OCI-LY1 (cell line): Measurements from ENCODE around the gene FOXJ3.

ENCODE experiments used
- H2AFZ ChIP-seq: fragments of 200-600 bp; sonication (generic), shearing (Covaris generic); 2 replicates; pipeline ENCODE4 v1.6.0; 2014; ENCODE audit warnings: antibody characterized with exemption, mild to moderate bottlenecking, low read length
- H3F3A ChIP-seq: fragments of 200-600 bp; sonication (generic), shearing (Covaris generic); 2 replicates; pipeline ENCODE4 v1.6.0; 2014; ENCODE audit warnings: mild to moderate bottlenecking, antibody characterized with exemption, low read length, moderate library complexity; ENCODE audit not compliant: insufficient read depth
- H3K27ac ChIP-seq: fragments of 200-600 bp; sonication (generic); 2 replicates; pipeline ENCODE4 v1.5.1; 2014; ENCODE audit warnings: low read length, mixed run types, mild to moderate bottlenecking, low read depth; ENCODE audit not compliant: poor library complexity, severe bottlenecking
- H3K27me3 ChIP-seq: fragments of 200-600 bp; sonication (generic); 2 replicates; pipeline ENCODE4 v1.6.0; 2014; ENCODE audit warnings: antibody characterized with exemption, mild to moderate bottlenecking, low read length, moderate library complexity; ENCODE audit not compliant: insufficient read depth
- H3K36me3 ChIP-seq: fragments of 200-600 bp; sonication (generic); 2 replicates; pipeline ENCODE4 v1.6.1; 2014; ENCODE audit warnings: mild to moderate bottlenecking, antibody characterized with exemption, low read length, moderate library complexity, mixed read lengths; ENCODE audit not compliant: insufficient read depth
- H3K4me1 ChIP-seq: fragments of 200-600 bp; sonication (generic); 2 replicates; pipeline ENCODE4 v1.5.1; 2014; ENCODE audit warnings: mild to moderate bottlenecking, low read length, moderate library complexity; ENCODE audit not compliant: insufficient read depth, severe bottlenecking
- H3K4me2 ChIP-seq: fragments of 200-600 bp; sonication (generic), shearing (Covaris generic); 2 replicates; pipeline ENCODE4 v1.6.1; 2014; ENCODE audit warnings: low read length
- H3K4me3 ChIP-seq: fragments of 200-600 bp; sonication (generic); 2 replicates; pipeline ENCODE4 v1.5.1; 2014; ENCODE audit warnings: low read length, low read depth, mild to moderate bottlenecking, mixed read lengths; ENCODE audit not compliant: poor library complexity, severe bottlenecking
- H3K79me2 ChIP-seq: fragments of 200-600 bp; shearing (Covaris generic); 2 replicates; pipeline ENCODE4 v1.6.1; 2016; ENCODE audit warnings: mixed run types, low read length, mixed read lengths; ENCODE audit not compliant: insufficient read depth
- H3K9ac ChIP-seq: fragments of 200-600 bp; sonication (generic), shearing (Covaris generic); 2 replicates; pipeline ENCODE4 v1.6.1; 2014; ENCODE audit warnings: mild to moderate bottlenecking, low read length, mixed read lengths
- H3K9me2 ChIP-seq: fragments of 200-600 bp; sonication (generic), shearing (Covaris generic); 2 replicates; pipeline ENCODE4 v1.6.1; 2014; ENCODE audit warnings: low read depth, mild to moderate bottlenecking, low read length, mixed read lengths
- H3K9me3 ChIP-seq: fragments of 200-600 bp; shearing (Covaris generic); 2 replicates; pipeline ENCODE4 v1.6.1; 2014; ENCODE audit warnings: low read length, mixed read lengths
- H4K20me1 ChIP-seq: fragments of 200-600 bp; sonication (generic), shearing (Covaris generic); 2 replicates; pipeline ENCODE4 v1.6.0; 2016; ENCODE audit warnings: mild to moderate bottlenecking, low read length; ENCODE audit not compliant: insufficient read depth
- CTCF ChIP-seq: fragments of 200-600 bp; sonication (generic), shearing (Covaris generic); IDR thresholded peaks from 2 replicates; pipeline ENCODE4 v1.5.1; 2017; ENCODE audit warnings: mild to moderate bottlenecking, antibody characterized with exemption, low read length, moderate library complexity, mixed read lengths
- EZH2 ChIP-seq: fragments of 200-600 bp; sonication (generic), shearing (Covaris generic); IDR thresholded peaks from 2 replicates; pipeline ENCODE4 v1.8.0; 2017; ENCODE audit warnings: borderline replicate concordance, mixed run types, mild to moderate bottlenecking, antibody characterized with exemption, low read length, moderate library complexity, mixed read lengths

Gene FOXJ3

GRCh38 chr1:42298520-42298919 is 36.5 kb downstream of the FOXJ3 start:
- TF ChIP-seq CTCF (no peak), EZH2 (no peak)
- Histone ChIP-seq H3K36me3 (peaks cover 21% of the 10 kb centered on the region), H3K9ac (no peak overlapping the region), H3K9me2 (no peaks in the 10 kb centered on the region), H3K4me1 (no peaks in the 10 kb centered on the region), H3K27me3 (no peaks in the 10 kb centered on the region), H3K4me3 (no peak overlapping the region), H2AFZ (no peak overlapping the region), H4K20me1 (no peaks in the 10 kb centered on the region), H3K27ac (no peak overlapping the region), H3K79me2 (peaks cover 11% of the 10 kb centered on the region; the same call in 1 of the 2 replicates), H3F3A (no peaks in the 10 kb centered on the region), H3K9me3 (peaks cover 11% of the 10 kb centered on the region), H3K4me2 (no peak overlapping the region)

- H2AFZ ChIP-seq, result no peak overlapping the region
- H3K9me3 ChIP-seq, result peaks cover 11% of the 10 kb centered on the region
- H3K4me1 ChIP-seq, result no peaks in the 10 kb centered on the region
- H3K36me3 ChIP-seq, result peaks cover 19% of the 10 kb centered on the region
- no peaks in the 10 kb centered on the region for H3F3A ChIP-seq
- 0 out of 2 replicates have a peak, but pooled peaks cover under 1% of the 10 kb centered on the region for H3K79me2 ChIP-seq
- no peak overlapping the region for H3K9ac ChIP-seq
- no peak overlapping the region for H3K27ac ChIP-seq
- no peak overlapping the region for H3K4me2 ChIP-seq
- H3K9me2 ChIP-seq, result no peaks in the 10 kb centered on the region
- H3K27me3 ChIP-seq, result no peaks in the 10 kb centered on the region
- H3K4me3 ChIP-seq, result no peak overlapping the region
- no peaks in the 10 kb centered on the region for H4K20me1 ChIP-seq
- no peak for TF ChIP-seq EZH2
- TF ChIP-seq CTCF, result no peak
These were observed 39.2 kb downstream of the FOXJ3 start for GRCh38 chr1:42295816-42296215.

- Histone ChIP-seq H3K36me3 (peaks cover 25% of the 10 kb centered on the region), H3K9me3 (peaks cover 8% of the 10 kb centered on the region; the same call in 1 of the 2 replicates), H3K27ac (no peak overlapping the region), H3K9me2 (no peaks in the 10 kb centered on the region), H3F3A (no peaks in the 10 kb centered on the region), H3K4me2 (no peak overlapping the region), H4K20me1 (no peaks in the 10 kb centered on the region), H3K4me3 (no peak overlapping the region), H3K9ac (no peak overlapping the region), H2AFZ (no peak overlapping the region), H3K27me3 (no peaks in the 10 kb centered on the region), H3K4me1 (no peaks in the 10 kb centered on the region), H3K79me2 (0 out of 2 replicates have a peak, but pooled peaks cover 7% of the 10 kb centered on the region)
- TF ChIP-seq CTCF, result no peak
- TF ChIP-seq EZH2, result no peak
These were observed 44.9 kb downstream of the FOXJ3 start for GRCh38 chr1:42290130-42290529.
